GM19351 (cell line): ENCODE measurements around the gene KPNB1.

ENCODE experiments used
- ATAC-seq: cut with Tn5 transposase; IDR thresholded peaks from one replicate; pipeline ENCODE4 v1.9.1; 2021; ENCODE audit warnings: mild to moderate bottlenecking, moderate library complexity; ENCODE audit not compliant: unreplicated experiment

The KPNB1 gene

DNA sequence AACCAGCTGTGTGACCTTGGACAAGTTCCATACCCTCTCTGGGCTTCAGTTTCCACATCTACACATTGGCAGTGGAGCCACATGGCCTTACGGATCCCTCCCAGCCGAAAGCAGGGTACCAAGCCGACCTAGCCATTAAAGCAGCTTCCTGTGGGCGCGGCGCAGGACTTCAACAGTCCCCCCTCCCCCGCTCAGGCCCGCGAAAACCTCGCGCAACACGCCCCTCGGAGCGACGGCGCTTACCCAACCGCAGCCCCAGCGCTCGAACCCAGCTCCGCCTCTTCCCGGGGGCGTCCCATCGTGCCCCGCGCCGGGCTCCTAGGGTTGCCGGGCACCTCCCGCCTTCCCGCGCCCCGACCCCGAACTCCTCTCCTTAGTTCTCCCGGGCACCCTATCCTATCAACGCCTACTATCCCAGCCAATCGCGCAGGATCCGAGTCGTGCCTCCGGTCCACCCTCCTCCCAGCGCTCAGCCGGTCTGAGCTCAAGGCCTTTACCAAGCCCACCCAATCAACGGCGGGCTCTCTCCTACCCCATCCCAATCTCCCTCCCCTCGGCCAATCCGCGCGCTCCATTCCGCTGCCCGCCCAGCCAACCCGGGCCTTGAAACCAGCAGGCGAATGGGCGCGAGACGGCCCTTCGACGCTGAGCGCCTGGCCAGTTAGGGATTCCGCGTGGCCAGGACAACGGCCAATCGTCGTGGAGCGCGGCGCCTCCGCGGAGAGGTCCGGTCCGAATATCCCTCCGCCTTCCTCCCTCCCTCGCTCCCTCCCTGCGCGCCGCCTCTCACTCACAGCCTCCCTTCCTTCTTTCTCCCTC, at the start of gene KPNB1:
TSS of gene KPNB1 (plus strand) at position 767 of the 819 bp plus-strand sequence. CDS start 326 bp downstream, outside the sequence.
- ATAC-seq = peak; percentile 72

DNA sequence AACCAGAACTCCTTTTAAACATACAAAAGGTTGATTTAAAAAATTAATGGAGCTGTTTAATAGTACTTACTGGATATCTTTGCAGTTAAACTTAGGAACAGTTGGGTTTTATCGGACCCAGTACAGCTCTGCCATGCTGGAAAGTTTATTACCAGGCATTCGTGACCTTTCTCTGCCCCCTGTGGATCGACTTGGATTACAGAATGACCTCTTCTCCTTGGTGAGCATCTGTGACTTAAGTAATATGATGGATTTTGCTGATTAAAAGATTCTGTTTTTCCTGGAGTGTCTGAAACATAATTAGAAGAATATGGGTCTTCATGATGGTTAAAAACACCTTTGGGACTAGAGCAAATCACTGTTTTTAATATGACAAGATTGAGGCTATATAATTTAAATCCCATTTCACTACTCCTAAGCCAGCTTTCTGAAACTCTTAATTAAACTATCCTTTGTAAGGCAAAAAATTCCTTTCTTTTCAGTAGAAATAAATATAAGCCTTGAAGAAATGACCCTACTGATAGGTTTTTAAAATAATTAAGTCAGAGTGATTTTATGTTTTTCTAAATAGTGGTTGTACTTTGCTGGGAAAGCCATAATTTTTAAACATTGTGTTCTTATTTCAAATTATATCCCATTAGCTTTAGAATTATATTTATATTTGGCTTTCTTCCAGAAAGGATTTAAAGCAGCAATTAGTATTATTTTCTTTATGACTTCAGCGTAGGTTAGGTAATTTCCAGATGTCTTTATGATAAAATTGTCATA, 45.7 kb upstream of the KPNB1 start:
- no peak for ATAC-seq

GRCh38 chr17:47604598-47604927, 45.2 kb upstream of the KPNB1 start:
- no peak for ATAC-seq

DNA sequence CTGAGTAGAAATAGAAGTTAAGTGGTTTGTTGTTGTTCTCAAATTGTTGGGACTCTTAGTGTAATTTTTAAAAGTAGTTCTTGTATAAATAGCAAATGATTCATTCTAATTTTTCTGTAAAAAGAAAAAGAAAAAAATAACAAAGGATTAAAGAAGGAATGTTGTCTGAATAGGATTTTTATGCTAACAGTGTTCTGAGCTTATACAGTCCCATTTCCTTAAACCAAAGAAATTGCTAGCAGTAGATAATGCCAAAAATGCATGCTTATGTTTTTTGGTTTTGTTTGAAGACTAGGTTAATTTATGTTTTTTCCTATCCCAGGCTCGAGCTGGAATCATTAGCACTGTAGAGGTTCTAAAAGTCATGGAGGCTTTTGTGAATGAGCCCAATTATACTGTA, 44.7 kb upstream of the KPNB1 start:
- ATAC-seq = no peak

GRCh38 chr17:47607481-47607880, 42.2 kb upstream of the KPNB1 start:
- ATAC-seq = no peak

- ATAC-seq = no peak
These were observed 38.1 kb upstream of the KPNB1 start for GRCh38 chr17:47611372-47612350.

- no peak for ATAC-seq
These were observed 33.8 kb upstream of the KPNB1 start for GRCh38 chr17:47615766-47616424.

DNA sequence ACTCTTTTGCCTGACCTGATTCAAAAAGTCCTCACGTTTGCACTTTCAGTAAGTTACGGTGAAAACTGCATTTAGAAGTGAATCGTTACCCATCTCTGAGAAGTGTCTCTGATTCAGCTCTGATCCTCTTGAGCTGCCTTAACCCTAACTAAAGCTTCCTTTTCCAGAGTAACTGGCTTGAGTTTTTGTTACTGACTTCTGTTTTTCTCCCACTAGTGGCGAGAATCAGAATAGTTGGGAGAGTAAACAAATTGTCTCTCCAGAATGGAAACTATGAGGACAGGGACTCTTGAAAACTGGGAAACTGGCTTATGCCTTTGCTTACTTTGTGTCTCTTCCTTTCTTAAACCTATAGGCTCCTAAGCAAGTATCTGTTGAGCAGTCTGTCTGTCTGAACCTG, 31.3 kb upstream of the KPNB1 start:
- ATAC-seq = no peak

- no peak for ATAC-seq
These were observed 29.0 kb upstream of the KPNB1 start for GRCh38 chr17:47620503-47621245.

GRCh38 chr17:47621293-47622179, 28.2 kb upstream of the KPNB1 start:
- no peak for ATAC-seq

- ATAC-seq = no peak
These were observed 27.6 kb upstream of the KPNB1 start for GRCh38 chr17:47622180-47622549.

DNA sequence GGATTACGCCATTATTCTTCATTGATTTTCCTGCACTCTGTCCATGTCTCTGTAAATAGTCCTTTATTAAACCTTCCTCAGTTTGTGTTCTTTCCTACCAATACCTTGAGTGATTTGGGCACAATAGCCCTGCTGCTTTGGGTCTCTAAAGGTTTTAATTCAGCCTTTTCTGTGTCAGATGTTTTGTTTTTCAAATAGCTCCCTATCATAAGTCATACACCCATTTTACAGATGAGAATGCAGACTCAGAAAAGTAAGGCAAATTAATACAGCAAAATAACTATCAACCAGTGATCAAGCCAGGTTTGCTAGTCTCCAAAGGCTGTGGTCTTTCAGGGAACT, 25.0 kb upstream of the KPNB1 start:
- ATAC-seq = no peak

- no peak for ATAC-seq
These were observed 21.6 kb upstream of the KPNB1 start for GRCh38 chr17:47628014-47628566.

DNA sequence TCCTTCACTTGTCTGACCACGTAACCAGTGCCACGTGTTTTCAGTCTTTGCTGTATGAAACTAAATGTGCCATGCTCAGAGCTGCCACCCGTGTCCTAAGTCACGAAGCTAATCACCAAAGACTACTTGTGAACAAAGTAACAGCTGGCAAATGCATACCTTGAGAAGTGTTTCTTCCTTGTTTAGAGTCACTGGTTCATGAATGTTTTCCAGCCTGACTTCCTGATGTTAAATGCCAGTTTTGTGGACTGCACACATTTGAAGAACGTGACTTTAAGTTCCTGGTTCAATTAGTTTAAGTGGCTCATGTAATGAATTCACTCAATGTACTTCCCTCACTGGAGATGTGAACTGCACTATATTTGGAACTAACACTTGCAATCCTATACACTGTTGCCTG, 19.9 kb upstream of the KPNB1 start:
- ATAC-seq = no peak

DNA sequence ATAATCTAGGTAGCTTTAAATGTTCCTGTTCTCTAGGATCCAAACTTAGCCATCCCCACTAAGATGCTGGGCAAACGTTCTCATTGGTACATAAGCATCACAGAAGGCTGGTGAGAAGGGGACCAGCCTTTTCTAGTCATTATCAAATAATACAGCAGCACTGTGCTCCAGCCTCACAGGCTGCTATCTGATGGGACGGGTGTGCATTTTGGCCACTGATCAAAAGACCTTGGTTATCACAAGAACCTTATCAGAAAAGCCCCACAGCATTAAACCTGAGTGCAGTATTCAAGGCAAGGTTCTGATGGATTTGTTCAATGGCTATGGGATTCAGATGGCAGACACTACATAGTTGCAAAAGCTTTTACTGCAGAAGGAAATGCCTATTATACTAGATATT, 19.1 kb upstream of the KPNB1 start:
- ATAC-seq = no peak

GRCh38 chr17:47632991-47633390, 16.7 kb upstream of the KPNB1 start:
- no peak for ATAC-seq

DNA sequence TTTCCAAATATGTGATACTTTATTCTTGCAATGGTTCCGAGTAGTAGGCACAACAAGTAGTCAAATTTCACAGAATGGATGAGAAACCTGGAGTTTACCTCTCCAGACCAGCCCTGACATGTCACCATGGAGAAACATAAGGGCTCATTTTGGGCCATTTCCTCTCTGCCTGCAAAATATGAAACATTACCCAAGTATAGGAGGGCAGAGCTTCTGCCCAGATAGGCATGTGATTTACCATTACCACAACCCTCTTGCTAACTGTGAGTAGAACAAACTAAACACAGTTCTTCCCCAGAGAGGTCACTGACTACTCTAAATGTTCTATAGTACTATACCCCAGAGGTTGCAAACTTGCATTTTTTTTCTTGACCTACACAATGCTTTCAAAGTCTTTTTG, 15.7 kb upstream of the KPNB1 start:
- no peak for ATAC-seq

GRCh38 chr17:47634870-47635269, 14.8 kb upstream of the KPNB1 start:
- ATAC-seq = no peak

GRCh38 chr17:47635734-47636133, 14.0 kb upstream of the KPNB1 start:
- no peak for ATAC-seq
